GM21737 (cell line): Measurements from ENCODE around the gene MINK1.
"Not testable (repeated sequence)": the region's sequence is repeated elsewhere in the genome, so short reads cannot be mapped to it uniquely, and the experiment has no call there.

Source experiments
- ATAC-seq: cut with Tn5 transposase; IDR thresholded peaks from one replicate; pipeline ENCODE4 v1.9.1; 2021; ENCODE audit warnings: mild to moderate bottlenecking, moderate library complexity; ENCODE audit not compliant: unreplicated experiment

The MINK1 gene

GRCh38 chr17:4897198-4897687 lies 64.1 kb downstream of the MINK1 start:
- no peak for ATAC-seq

- no peak for ATAC-seq
Measured at GRCh38 chr17:4897785-4898184, 64.6 kb downstream of the MINK1 start.

GRCh38 chr17:4898351-4898750 lies 65.2 kb downstream of the MINK1 start:
- no peak for ATAC-seq

DNA sequence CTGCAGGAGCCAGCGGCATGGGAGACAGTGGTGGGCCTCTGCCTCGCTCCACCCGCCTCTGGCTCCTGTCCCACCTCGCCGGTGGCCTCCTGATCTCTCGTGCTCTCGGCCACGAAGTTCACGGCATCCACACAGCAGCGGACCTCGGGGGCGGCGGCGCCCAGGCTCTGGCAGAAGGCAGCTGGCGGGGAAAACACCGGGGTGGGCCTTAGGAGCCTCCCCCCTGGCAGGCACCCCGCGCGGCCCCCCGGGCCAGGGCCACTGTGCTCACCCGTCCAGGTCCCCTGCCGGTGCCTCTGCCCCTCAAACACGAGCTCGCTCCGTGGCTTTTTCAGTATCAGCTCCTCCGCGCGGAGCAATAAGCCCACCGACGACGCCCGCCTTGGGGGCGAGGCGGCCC lies 65.8 kb downstream of the MINK1 start:
- no peak for ATAC-seq

- no peak for ATAC-seq
Measured at GRCh38 chr17:4899341-4900230, 66.4 kb downstream of the MINK1 start, which contains the start of gene C17orf107. Gene C17orf107 (plus strand): TSS chr17:4899536. CDS start chr17:4899763, 227 bp downstream.

DNA sequence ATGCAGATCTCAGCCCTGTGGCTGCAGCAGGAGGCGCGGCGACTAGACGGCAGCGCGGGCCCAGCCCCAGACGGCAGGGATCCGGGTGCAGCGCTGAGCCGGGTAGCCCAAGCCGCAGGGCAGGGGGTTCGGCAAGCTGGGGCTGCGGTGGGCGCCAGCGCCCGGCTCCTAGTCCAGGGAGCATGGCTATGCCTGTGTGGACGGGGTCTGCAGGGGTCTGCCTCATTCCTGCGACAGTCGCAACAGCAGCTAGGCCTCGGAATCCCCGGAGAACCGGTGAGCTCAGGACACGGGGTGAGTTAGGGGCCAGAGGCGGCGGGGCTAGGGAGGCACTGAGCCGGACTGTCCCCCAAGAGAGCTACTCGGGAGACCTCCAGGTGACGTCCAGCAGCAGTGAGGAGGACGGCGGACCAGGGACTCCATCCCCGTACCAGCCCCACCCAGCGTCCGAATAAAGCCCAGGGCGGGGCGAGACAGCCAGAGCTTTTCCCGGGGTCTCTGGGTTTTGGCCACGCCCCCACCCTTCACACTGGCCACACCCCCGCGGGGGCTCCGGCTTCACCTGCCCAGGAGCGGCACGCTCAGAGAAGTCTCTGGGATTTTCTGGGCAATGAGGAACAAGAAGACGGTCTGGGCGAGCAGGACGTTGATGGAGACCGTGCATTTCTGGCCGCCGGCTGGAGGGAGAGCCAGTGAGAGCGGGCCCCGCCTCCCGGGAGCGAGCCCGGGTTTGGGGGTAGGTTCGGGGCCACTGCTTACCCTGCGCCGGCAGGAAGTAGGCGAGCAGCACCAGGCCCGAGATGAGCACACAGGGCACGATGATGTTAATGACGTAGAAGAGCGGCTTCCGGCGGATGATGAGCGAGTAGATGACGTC lies 67.3 kb downstream of the MINK1 start:
- no peak for ATAC-seq

GRCh38 chr17:4901108-4901647 lies 68.0 kb downstream of the MINK1 start:
- ATAC-seq, result no peak

DNA sequence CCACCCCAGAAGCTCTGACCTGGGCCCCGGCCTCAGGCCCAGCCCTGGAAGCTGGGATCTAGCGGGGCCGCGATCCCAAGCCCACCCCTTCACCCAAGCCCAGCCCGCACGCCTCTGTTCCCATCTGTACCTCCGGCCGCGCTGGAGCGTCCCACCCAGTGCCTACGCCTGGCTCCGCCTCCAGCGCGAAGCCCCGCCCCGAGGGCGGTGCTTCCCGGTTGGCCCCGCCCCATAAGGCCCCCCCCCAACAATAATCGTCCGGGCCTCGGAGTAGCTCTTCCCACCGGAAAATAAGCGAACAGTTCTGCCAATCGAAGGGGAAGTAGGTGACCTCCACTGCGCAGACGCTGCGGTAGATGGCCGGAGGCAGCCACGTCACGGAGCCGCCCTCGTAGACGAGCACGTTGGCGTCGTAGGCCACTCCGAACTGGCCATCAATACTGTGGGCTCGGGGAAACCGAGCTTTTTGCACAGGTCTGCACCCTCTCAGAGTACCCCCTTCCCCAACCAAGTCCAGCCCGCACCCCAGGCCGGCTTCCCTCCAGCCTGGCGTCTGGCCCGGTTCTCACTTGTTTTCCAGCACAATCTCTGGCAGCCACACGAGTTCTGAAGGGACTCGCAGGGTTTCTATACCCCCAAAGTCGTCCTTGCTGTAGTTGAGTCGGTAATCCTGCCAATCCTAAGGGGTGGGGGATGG lies 68.7 kb downstream of the MINK1 start:
- ATAC-seq, result no peak

- ATAC-seq, result no peak
Measured at GRCh38 chr17:4902540-4902939, 69.4 kb downstream of the MINK1 start.

DNA sequence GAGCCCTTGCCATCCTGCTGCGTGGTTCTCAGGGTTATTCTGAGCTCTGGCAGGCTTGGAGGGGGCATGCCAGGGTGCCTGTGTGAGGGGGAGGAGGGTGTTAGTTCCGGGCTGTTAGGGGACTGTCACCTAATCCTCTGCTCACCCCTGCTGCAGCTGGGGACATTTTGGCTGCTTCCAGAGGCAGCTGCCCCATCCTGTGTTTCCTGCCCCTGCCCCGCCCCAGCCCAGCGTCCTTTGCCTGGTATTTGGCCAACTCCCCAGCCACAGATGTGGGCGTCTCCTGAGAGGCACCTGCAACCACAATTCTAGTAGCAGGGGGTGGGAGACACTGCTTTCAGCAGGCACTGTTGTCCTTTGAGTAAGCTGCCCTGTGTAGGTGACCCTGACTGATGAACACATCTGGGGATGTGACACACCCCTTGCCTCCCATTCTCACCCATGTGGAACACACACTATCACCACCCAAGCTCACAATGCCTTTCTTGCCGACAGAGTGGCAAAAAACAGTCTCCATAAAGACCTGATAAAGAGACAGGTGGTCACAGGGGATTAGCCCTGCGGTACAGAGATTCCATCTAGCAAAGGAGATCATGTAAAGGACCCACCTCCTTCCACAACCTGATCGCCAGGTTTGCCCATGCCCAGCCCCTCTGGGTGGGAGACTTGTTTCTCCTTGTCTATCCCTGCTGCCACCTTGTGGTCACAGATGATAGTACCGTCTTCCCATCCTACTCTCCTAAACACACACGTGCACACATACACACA lies 70.1 kb downstream of the MINK1 start, which contains the start of gene CHRNE:
Gene CHRNE, minus strand, starts transcription at position 48 of the 768 bp plus-strand sequence. Its CDS starts 35 bp downstream, at position 13.
- no peak for ATAC-seq

DNA sequence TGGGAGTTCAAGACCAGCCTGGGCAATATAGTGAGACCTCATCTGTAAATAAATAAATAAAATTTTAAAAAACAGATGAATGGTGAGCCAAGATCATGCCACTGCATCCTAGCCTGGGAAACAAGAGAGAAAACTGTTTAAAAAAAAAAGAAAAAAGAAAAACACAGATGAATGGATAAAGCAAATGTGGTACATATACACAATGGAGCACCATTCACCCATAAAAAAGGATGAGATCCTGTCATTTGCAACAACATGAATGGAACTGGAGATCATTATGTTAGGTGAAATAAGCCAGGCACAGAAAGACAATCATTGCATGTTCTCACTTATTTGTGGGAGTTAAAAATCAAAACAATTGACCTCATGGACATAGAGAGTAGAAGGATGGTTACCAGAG lies 73.5 kb downstream of the MINK1 start:
- not testable (repeated sequence) for ATAC-seq

- ATAC-seq, result no peak
Measured at GRCh38 chr17:4908301-4908700, 75.2 kb downstream of the MINK1 start.

DNA sequence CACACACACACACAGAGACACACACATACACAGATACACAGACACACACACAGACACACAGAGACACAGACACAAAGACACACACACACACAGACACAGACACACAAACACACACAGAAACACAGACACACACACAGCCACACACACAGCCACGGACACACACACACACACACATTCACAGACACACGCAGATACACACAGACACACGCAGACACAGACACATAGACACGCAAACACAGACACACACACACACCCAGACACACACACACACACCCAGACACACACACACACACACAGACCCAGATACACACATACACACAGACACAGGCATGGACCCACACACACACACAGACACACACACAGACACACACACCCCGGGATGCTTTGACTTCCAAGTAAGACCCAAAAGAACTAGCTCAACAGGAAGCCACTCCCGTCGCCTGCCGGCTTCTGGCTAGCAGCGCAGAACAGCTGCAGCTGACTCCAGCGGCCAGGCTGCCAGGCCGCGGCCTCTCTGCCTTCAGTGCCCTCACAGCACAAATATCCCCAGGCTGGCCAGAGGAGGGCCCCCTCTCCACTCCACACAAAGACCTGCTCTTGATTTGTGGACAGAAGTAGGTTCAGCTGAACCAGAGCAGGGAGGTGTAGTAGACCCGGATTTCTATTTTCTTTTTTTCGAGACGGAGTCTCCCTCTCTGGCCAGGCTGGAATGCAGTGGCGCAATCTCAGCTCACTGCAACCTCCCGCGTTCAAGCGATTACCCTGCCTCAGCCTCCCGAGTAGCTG lies 75.8 kb downstream of the MINK1 start:
- ATAC-seq, result no peak

DNA sequence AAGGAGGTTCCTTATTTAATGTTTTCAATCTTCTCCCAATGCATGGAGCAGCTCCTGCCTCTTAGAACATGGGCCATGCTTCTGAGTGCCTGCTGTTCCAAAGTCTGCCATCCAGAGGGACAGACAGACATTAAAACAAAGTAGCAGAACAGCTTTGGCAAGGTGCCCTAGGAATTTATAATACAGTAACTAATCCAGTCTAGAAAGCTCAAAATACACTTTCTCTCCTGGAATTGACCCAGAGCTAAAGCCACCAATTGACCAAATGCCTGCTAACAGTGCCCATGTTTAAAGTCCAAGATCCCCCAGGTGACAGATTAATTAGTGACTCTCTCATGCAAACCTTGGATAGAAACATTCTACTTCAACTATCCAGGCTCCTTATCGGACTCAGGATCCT lies 80.9 kb downstream of the MINK1 start:
- no peak for ATAC-seq

DNA sequence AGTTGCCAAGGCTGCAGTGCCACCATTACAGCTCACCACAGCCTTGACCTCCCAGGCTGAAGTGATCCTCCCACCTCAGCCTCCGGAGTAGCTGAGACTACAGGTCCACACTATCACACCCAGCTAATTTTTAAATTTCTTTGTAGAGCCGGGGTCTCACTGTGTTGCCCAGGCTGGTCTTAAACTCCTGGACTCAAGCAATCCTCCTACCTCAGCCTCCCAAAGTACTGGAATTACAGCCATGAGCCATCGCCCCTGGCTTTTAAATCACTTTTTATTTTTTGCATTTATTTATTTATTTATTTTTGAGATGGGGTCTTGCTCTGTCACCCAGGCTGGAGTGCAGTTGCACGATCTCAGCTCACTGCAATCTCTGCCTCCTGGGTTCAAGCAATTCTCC lies 81.4 kb downstream of the MINK1 start:
- not testable (repeated sequence) for ATAC-seq

DNA sequence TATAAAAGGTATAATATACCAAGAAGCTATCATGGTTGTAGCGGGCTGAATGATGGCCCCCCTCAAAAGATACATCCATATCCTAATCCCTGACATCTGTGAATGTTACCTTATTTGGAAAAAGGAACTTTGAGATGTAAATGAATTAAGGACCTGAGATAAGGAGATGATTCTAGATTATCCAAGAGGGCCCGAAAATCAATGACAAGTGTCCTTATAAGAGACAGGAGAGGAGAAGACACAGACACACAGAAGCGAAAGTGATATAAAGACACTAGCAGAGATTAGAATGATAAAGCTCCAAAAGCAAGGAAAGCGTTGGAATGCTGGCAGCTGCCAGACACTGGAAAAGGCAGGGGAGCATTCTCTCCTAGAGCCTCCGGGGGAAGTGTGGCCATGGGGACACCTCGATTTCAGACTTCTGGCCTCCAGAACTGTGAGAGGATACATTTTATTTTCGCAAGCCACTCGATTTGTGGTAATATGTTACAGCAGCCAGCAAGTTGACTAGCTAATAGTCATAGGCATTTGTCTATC lies 86.4 kb downstream of the MINK1 start:
- no peak for ATAC-seq

DNA sequence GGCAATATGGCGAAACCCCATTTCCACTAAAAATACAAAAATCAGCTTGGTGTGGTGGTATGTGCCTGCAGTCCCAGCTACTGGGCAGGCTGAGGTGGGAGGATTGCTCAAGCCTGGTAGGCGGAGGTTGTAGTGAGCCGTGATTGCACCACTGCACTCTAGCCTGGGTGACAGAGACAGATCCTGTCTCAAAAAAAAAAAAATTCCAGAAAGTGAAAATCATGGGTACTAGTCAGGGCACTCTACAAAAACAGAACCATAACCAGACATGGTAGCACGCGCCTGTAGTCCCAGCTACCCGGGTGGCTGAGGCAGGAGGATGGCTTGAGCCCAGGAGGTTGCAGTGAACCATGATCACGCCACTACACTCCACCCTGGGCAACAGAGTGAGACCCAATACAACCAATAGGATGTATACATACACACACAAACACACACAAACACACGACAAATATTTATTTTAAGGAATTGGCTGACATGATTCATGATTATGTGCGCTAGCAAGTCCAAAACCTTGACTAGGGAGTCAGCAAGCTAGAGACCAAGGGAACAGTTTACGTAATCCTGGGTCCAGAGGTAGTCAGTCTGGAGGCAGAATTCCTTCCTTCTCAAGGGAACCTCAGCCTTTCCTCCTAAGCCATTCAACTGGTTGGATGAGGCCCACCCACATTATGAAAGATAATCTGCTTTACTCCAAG lies 87.4 kb downstream of the MINK1 start:
- no peak for ATAC-seq

DNA sequence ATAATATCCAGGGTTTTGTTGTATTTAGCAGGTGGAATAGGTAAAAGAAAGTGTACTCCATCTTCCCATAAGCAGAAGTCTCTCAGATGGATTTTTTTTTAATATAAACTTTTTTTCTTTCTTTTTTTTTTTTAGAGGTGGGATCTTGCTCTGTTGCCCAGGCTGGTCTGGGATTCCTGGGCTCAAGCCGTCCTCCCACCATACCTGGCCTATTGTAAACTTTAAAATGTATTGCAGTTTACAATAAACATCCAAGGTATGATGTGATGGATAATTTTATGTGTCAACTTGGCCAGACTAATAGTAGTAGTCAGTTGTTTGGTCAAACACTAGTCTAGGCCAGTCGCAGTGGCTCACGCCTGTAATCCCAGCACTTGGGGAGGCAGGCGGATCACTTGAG lies 88.2 kb downstream of the MINK1 start:
- no peak for ATAC-seq
